Measurements from ENCODE around the gene PRDX4.

The PRDX4 gene

DNA sequence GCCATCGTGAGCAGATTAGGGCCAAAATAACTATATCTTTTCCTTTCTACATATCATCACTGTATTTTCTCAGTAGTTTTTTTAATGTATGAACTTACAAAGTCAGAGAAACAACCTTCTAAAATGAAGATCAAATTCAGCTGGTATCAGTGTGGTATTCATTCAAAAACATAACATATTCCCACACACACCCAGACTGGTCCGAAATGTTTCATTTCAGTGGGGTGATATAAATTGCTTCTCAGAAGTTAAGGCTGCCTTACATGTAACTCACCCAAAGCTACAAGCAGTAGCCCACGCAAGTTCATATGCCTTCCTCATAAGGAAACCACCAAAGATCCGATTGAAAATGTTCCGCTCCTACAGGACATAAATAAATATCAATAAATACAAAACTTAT, 37.9 kb downstream of the PRDX4 start:
- H3K4me3 ChIP-seq (ENCODE audit: low read depth, low read length) = no peak overlapping the region
- TF ChIP-seq, protein P1, sequence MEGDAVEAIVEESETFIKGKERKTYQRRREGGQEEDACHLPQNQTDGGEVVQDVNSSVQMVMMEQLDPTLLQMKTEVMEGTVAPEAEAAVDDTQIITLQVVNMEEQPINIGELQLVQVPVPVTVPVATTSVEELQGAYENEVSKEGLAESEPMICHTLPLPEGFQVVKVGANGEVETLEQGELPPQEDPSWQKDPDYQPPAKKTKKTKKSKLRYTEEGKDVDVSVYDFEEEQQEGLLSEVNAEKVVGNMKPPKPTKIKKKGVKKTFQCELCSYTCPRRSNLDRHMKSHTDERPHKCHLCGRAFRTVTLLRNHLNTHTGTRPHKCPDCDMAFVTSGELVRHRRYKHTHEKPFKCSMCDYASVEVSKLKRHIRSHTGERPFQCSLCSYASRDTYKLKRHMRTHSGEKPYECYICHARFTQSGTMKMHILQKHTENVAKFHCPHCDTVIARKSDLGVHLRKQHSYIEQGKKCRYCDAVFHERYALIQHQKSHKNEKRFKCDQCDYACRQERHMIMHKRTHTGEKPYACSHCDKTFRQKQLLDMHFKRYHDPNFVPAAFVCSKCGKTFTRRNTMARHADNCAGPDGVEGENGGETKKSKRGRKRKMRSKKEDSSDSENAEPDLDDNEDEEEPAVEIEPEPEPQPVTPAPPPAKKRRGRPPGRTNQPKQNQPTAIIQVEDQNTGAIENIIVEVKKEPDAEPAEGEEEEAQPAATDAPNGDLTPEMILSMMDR (IDR thresholded peaks at IDR 0.05; ENCODE audit: borderline replicate concordance, insufficient read depth, low read depth, low read length) = no peak

DNA sequence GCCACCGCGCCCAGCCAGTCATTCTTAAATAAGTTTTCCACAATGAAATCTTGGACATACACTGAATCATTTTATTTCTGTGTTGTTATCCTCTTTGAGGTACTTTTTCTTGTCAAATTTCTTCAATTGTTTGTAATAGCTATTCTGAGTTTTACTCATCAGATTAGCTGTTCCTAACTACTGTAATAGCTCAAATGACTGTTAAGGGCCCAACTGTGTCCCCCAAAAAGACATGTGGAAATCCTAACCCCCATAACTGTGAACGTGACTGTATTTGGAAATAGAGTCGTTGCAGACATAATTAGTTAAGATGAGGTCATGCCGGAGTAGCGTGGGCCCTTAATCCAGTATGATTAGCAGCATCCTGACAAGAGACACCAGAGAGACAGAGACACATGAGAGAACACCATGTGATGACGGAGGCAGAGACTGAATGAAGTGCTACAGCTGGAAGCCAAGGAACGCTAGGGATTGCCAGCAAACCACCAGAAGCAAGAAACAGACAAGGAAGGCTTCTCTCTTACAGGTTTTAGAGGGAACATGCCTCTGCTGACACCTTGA, 52.9 kb downstream of the PRDX4 start:
- no peak overlapping the region for H3K4me3 ChIP-seq (ENCODE audit: low read depth, low read length)
- TF ChIP-seq, protein P1 (IDR thresholded peaks at IDR 0.05; ENCODE audit: borderline replicate concordance, insufficient read depth, low read depth, low read length) = no peak

DNA sequence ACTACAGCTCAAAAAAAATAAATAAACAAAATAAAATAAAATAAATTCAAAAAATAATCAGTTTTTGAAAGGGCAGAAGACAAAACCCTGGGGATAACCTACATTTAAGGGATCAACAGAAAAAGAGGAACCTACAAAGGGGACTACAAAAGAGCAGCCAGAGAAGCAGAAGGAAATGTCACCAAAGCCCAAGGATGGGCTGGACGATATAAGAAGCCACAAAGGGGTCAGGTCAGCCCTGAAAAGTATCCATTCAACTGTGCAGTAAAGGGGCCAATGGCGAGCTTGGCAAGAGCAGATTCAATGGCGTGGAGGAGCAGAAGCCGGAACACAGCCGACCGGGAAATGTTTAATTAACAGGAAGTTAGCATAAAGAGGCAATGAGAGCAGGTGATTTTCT, 58.9 kb downstream of the PRDX4 start:
- no peak overlapping the region for H3K4me3 ChIP-seq (ENCODE audit: low read depth, low read length)
- TF ChIP-seq, protein P1 (IDR thresholded peaks at IDR 0.05; ENCODE audit: borderline replicate concordance, insufficient read depth, low read depth, low read length) = no peak

DNA sequence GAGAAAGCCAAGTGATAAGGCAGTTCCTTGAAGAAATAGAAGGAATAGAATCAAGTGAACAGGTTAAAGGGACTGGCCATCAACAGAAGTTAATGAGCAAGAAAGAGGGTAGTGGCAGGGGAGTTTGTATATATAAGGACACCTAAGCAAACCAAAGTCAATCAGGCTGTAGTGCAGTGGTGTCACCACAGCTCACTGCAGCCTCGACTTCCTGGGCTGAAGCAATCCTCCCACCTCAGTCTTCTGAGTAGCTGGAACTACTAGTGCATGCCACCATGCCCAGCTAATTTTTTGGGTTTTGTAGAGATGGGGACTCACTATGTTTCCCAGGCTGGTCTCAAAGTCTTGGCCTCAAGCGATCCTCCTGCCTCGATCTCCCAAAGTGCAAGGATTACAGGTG, 59.9 kb downstream of the PRDX4 start:
- H3K4me3 ChIP-seq (ENCODE audit: low read depth, low read length) = no peak overlapping the region
- TF ChIP-seq, protein P1 (IDR thresholded peaks at IDR 0.05; ENCODE audit: borderline replicate concordance, insufficient read depth, low read depth, low read length) = no peak

DNA sequence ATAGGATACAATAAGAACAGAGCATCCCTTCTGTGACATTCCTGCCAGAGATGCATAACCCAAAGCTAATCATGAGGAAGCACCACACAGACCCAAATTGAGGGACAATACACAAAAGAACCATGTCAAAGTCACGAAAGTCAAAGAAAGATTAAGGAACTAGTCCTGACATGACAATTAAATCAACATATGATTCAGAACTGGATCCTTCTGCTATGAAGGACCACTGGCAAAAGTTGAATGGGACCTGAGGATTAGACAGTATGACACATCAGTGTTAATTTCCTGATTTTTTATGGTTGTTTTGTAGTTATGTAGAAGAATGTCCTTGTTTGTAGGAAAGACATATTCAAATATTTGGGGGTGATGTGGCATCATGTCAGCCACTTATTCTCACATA, 61.9 kb downstream of the PRDX4 start:
- TF ChIP-seq, protein P1 (IDR thresholded peaks at IDR 0.05; ENCODE audit: borderline replicate concordance, insufficient read depth, low read depth, low read length) = no peak
- H3K4me3 ChIP-seq (ENCODE audit: low read depth, low read length) = no peak overlapping the region

DNA sequence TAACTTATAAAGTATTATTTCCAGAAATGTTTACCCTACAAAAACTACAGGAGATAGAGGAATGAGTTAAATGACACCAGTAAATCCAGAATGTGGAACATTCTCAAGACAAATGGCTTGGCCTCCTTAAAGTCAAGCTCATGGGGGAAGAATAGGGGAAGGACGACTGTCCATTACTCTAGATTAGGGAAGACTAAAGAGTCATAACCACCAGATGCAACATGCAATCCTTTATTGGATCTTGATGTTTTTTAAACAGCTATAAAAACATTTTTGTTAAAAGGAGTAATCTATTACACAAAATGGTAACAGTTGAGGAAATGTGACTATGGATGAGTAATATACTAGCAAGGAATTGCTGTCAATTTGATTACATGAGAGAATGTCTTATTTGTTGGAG, 64.7 kb downstream of the PRDX4 start:
- H3K4me3 ChIP-seq (ENCODE audit: low read depth, low read length) = no peak overlapping the region
- TF ChIP-seq, protein P1 (IDR thresholded peaks at IDR 0.05; ENCODE audit: borderline replicate concordance, insufficient read depth, low read depth, low read length) = no peak

DNA sequence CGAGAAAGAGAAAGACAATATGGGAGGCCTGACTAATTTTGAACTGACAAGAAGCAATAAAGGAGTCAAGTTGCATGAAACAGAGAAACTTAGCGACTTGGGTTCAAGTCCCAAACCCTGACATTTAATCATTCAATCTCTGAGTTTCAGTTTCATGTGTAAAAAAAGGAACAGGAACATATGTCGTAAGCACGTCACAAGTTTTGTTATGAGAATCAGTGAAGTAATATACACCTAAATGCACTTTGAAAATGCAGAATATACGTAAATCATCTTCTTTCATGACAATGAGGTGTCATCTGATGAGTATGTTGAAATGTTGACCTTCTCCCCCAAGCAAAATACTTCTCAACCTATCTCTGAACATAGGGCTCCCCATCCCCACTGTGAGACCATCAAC, 65.4 kb downstream of the PRDX4 start:
- TF ChIP-seq, protein P1 (IDR thresholded peaks at IDR 0.05; ENCODE audit: borderline replicate concordance, insufficient read depth, low read depth, low read length) = no peak
- H3K4me3 ChIP-seq (ENCODE audit: low read depth, low read length) = no peak overlapping the region
